Epithelial cell of prostate (primary cell): ENCODE data around the gene AMDHD1.
"Not testable (repeated sequence)": the region's sequence is repeated elsewhere in the genome, so short reads cannot be mapped to it uniquely, and the experiment has no call there.

Experiments
- DNase-seq: peaks from one replicate; pipeline ENCODE4 v3.0.0-alpha.2; 2011; ENCODE audit warnings: low read depth, low spot score
- H3K27ac ChIP-seq: fragments of 450-650 bp; 2 replicates; pipeline ENCODE4 v1.5.1; 2017; ENCODE audit warnings: mild to moderate bottlenecking

AMDHD1 gene

DNA sequence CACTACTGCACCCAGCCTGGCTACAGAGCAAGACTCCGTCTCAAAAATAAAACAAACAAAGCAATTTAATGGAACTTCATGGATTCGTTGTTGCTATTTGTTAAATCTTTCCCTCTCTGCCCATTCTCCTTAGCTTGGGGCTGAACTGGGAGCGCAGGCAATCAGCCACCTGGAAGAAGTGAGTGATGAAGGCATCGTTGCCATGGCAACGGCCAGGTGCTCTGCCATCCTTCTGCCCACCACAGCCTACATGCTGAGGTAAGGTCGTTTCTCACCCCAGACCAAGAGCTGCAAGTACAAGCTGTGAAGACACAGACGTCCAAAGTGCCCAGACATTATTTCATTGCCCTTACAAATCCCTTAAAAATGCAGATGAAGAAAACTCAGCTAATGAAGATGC lies 19.1 kb downstream of the AMDHD1 start:
- DNase-seq: no peak
- no peak overlapping the region for H3K27ac ChIP-seq

DNA sequence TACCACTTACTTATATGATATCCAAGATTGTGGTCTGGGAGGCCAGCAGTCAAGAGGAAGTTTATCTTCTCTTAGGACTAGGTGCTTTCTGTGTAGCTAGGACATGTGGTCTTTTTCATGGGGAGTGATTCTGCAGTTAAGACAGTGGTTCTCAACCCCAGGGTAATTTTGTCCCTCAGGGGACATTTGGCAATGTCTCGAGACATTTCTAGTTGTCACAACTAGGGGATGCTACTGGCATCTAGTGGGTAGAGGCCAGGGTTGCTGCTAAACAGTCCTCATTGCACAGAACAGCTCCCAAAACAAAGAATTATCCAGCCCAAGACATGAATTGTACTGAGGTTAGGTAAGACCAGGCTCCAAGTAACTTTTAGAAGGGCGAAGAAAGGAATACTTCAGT lies 20.0 kb downstream of the AMDHD1 start:
- DNase-seq: no peak
- H3K27ac ChIP-seq: no peak overlapping the region

DNA sequence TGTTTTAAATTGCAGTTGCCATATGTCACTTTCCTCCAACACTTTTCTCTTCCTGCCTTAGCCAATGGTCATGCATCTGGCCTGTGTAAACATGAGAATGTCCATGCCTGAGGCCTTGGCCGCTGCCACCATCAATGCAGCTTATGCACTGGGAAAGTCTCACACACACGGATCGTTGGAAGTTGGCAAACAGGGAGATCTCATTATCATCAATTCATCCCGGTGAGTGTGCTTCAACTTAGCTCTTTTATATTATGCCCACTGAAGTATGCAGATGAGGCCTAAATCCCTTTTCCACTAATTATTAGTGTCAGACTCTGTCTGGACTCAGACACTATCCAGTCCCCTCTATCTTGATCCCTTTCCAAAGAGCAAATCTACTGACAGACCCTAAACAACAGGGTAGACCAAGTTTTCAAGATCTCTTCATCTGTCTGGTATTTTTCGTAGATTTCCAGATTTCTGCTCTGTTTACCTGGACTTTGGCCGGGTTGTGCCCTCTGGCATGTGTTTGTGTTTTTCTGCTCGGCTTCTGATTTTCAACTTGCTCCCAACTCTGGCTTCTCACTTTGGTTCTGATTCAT lies 23.2 kb downstream of the AMDHD1 start:
- DNase-seq: no peak
- H3K27ac ChIP-seq: no peak overlapping the region

DNA sequence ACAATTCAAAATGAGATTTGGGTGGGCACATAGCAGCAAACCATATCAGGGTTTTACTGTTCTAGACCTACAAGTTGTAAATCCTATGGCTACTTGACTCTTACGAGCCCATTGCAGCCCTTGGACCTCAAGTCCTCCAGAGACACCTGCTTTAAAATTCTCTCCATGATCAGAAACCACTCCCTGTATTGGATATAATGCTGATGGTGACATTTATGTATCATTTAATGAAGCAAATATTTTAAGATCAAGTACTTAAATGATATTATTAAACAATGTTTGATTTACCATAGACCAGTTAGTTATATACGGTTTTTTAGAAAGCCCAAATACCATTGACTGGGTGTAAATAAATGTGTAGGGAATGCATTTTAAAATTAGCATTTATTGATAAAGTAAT lies 24.2 kb downstream of the AMDHD1 start:
- no peak overlapping the region for H3K27ac ChIP-seq
- DNase-seq: no peak

DNA sequence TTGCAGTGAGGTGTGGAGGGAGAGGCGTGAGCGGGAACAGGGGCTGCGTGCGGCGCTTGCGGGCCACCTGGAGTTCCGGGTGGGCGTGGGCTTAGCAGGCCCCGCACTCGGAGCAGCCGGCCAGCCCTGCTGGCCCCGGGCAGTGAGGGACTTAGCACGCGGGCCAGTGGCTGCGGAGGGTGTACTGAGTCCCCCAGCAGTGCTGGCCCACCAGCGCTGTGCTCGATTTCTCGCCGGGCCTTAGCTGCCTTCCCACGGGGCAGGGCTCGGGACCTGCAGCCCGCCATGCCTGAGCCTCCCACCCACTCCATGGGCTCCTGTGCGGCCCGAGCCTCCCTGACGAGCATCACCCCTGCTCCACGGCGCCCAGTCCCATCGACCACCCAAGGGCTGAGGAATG lies 26.0 kb downstream of the AMDHD1 start:
- DNase-seq, H3K27ac ChIP-seq: not testable (repeated sequence)

DNA sequence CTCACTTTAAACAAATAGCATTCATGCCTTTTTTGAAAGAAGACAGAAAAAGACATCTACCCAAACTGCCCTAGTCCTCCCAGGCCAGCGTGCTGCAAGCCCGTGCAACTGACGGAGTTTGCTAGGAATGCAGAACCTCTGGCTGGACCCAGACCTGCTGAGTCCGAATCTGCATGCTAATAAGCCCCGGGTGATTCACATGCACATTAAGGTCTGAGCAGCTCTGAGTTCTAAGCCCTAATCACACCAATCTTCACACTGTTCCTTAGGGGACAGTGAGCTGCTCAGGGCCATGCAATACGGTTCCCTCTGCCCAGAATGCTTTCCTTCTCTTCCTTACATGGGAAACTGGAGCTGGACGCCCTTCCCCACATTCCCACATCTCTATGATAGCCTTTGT lies 27.8 kb downstream of the AMDHD1 start:
- peak; percentile 22 for DNase-seq
- H3K27ac ChIP-seq: no peak overlapping the region

DNA sequence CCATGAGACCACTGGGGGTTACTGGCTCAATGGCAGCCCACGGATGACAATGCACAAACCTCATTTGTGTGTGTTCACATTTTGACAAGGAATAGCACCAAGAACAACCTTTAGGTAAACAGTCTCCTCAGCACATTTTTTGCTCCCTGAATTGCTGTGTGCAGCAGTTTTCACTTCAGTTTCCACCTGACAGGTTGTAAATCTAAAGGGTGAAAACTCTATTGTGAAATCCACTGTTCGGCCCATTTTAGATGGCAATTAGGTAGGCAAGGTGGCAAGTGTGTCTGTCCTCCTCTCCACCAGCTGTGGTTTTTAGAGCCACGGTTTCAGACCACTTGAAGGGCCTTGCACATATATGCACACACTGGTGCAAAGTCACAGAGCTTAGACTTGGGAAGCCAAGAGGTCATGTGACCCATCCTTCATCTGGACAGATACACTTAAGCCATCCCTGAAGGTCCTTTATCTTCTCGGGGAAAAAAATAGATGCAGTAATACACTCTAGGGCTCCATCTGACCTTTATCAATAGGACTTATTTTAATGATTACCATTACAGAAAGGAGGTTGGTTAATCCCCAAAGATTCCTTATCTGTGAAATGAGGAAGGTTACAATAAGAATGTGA lies 29.8 kb downstream of the AMDHD1 start:
- no peak for DNase-seq
- H3K27ac ChIP-seq: no peak overlapping the region

DNA sequence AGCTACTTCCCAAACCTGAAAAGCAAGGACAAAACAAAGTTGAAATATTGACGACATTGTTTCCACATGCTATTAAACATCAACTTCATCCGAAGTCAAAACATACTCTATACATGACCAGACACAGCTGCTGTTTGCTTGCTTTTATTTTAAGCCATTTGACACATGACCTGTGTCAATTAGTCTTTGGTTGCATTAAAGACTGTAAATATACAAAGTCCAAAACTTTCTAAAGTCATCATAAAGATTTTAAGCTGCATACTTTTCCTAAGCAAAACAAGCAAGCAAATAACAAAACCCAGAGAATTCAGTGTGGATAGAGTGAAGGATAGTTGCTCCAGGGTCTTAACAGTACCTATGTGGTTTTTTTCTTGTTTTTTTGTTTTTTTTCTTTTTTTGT lies 31.2 kb downstream of the AMDHD1 start:
- no peak overlapping the region for H3K27ac ChIP-seq
- no peak for DNase-seq

DNA sequence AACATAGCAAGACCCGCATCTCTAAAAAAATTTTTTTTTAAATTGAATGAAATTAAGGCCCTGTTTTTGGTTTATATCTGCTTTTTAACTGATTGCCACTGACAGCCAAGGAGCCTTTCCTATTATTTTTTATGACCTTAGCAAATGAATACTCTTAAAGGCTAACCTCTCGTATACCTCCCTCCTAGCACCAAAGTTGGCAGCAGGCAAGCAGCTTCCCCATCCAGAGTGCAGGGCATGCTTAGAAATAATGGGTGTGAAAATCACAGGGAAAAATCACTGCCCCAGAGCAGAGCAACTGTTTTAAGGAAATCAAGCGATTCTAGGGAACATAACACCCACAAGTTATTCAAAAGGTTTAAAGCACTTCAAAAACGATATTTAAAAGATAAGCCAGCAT lies 32.4 kb downstream of the AMDHD1 start:
- DNase-seq: no peak
- H3K27ac ChIP-seq: no peak overlapping the region

DNA sequence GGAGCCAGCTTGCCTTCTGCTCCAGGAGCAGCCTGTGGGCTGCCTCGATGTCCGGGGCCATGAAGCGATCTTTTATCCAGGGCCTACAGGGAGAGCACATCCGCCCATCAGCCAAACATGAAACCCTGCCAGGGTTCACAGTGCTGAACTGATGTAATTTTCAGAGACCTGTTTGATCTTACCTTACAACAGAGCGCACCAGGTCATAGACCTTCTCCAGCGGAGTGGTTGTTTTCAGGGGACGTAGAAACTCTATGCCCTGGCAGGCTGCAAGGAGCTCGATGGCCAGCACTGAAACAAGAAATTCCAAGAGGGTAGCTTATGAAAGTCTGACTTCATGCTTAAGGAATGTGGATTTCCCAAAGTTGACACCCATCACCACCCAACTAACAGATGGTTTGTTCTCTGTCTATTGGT lies 33.3 kb downstream of the AMDHD1 start:
- no peak overlapping the region for H3K27ac ChIP-seq
- no peak for DNase-seq

DNA sequence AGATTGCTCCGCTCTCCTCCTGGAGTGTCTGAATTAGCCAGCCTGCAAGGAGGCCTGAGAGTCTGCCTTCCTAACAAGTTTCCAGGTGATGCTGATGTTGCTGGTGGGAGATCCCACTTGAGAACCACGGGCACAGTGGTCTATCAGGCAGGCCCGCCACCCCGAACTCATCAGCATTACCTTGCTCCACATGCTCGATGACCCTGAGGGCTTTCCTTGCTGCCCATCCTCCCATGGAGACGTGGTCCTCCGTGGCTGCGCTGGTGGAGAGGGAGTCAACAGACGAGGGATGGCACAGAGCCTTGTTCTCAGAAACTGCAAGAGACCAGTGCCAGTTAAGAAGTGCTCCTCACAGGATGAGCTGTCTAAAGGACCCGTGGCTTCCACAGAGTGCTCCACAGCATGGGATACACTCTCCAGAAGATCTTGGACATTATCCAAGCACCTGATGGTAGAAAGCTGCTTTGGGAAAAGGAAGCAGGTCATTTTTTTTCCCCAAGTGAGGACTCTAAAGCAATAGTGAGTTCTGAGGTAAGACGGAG lies 34.7 kb downstream of the AMDHD1 start:
- no peak overlapping the region for H3K27ac ChIP-seq
- no peak for DNase-seq

DNA sequence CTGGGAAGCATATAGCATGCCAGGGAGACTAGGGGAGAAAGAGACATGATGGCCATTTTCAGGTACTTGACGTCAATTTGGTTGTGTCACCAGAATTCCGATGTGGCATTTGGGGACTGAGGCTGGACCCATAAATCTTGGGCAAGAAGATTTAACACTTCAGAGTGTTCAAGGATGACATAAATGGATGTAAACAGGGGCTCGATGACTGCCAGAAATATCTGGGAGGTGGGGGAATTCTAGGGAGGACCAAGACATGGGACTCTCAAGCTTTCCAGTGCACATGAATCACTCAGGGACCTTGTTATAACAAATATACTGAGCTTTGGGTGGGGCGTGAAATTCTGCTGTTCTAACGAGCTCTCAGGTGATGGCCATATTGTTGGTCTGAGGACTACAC lies 35.2 kb downstream of the AMDHD1 start:
- DNase-seq: no peak
- no peak overlapping the region for H3K27ac ChIP-seq

DNA sequence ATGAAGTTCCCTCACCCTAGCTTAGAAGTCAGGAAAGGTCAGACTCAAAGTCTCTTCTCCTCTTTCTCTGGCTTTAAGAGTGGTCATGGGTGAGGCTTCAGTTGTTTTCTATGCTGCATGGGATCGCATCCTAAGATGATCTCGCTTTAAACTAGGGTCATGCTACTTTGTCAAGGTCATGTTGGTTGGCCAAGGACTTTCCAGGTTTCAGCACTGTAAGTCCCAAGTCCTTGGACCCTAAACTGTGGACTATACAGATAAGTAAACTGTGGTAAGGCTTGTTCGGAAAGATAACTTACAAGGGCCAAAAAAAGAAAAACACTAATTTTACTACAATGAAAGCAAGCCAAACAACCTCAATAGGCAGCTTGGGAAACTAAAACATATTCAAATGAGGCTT lies 35.6 kb downstream of the AMDHD1 start:
- DNase-seq: no peak
- H3K27ac ChIP-seq: no peak overlapping the region

DNA sequence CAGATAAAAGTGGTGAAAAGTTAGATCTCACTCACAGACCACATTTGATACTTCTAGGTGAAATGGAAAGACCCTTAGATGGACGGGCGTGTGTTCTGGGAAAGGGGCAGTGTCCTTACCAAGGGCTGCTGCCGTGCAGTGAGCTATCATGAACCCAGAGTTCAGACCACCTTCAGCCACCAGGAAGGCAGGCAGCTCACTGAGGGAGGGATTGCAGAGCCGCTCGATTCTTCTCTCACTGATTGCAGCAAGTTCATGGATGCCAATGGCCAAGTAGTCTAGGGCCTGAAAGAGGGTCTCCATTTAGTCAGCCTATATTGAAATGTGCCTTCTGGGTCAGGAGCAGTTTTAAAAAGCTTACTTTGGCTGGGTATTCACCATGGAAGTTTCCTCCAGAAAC lies 37.3 kb downstream of the AMDHD1 start:
- H3K27ac ChIP-seq: no peak overlapping the region
- DNase-seq: no peak

DNA sequence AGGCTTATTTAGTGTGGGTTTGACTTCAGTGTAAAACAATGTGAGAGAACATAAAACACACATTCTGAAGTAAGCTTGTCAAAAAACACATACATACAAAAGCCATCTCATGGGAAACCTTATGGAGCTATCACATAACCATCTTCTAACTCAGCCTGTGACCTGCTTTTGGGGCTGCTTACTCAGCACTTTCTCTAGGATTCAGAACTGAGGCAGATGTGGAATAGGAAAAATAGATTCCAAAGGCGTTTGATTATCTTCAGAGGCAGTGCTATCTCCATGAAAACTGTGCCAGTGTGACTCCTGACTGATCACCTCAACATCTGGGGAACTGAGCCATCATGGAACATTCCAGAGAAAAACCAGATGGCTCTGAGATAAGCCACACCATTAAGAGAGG lies 39.5 kb downstream of the AMDHD1 start:
- DNase-seq: no peak
- H3K27ac ChIP-seq: no peak overlapping the region

DNA sequence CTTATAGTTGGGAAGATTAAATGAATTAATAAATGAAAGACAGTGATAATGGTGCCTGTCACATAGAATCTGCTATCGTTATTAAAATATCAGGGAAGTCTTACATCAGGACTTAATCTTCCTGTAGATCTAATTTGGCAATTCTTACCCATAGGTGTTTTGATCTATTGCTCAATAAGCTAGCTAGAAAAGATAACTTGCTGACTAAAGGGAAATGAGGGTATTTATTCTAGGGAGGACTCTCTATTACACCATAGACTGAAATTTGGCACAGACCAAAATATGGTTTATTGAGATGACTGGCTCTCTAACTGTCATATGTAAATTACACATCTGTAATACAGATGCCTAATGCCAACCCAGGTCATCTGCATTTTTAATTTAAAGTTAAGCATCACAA lies 41.6 kb downstream of the AMDHD1 start:
- no peak for DNase-seq

DNA sequence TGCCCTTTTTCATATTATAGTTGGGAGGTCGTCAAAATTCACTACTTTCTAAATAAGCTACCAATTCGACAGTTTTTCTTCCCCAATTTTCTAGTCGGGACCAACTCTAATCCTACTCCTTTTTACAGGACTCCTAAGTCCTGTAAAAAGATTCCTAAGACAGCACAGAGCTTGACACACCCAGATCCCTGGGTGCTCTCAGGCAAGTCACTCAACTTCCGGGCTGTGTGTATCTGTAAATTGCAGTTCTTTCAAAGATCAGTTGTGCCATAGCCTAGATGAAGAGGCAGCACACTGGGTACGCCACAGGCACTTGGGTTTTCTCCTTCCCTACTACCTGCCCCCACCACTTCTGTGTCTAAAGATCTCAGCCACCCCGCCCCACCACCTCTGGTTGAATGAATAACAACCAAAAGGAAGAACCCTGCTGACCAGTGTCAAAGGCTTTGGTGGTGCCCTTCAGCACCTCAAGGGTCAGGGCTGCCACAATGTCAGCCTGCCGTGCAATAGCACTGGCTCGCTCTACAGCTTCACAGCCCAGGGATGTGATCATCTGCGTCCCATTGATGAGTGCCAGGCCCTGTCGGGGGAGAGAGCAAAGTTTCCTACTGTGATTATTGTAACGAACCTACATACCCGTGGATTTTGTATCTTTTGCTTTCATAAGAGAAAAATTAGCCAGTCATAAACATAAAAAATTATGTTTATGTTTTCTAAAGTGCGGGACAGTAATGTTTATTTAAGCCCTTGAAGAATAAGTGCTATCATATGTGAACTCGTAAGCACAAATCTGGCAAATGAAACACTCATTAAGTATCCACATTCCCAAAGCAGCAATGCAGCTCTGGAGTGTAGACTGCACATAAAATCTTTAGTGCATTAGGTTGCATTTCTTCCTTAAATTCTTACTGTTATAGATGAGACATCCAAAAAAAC lies 43.8 kb downstream of the AMDHD1 start:
- no peak overlapping the region for H3K27ac ChIP-seq
- DNase-seq: no peak

More for the DNA sequence above, 41.6 kb downstream of the AMDHD1 start:
- no peak overlapping the region for H3K27ac ChIP-seq

DNA sequence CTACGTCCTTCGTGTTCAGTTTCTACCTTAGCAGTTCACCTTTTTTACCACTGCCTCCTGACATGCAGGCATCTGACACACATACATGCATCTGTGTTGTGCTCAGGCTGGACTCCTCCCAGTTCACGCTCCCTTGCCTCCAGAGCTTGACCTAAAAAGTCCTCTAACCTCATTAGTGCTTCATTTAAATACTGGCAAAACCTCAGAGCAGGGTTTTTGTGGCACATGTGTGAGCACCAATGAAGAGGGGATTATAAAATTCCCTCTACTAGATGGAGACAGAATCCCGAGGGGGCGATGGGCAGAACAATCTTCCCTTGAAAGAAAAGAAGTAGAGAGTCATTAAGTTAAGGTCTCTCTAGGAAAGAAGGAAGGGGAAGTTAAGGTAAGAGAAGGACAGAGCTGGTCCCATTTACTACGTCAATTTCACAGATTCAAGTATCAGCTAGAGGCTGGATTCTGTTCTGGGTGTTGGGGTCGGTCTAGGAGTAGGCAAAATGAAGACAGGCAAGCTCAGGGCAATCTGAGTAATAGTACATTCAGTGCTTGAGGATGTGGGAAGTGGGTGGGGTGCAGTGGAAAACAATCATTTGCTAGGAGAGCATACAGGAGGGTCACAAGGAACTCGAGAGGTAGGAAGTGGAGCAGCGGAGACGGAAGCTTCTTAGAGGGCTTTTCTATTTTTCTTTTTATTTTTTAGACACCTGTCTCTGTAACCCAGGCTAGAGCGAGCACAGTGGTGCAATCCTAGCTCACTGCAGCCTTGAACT lies 45.6 kb downstream of the AMDHD1 start:
- H3K27ac ChIP-seq: no peak overlapping the region
- no peak for DNase-seq

DNA sequence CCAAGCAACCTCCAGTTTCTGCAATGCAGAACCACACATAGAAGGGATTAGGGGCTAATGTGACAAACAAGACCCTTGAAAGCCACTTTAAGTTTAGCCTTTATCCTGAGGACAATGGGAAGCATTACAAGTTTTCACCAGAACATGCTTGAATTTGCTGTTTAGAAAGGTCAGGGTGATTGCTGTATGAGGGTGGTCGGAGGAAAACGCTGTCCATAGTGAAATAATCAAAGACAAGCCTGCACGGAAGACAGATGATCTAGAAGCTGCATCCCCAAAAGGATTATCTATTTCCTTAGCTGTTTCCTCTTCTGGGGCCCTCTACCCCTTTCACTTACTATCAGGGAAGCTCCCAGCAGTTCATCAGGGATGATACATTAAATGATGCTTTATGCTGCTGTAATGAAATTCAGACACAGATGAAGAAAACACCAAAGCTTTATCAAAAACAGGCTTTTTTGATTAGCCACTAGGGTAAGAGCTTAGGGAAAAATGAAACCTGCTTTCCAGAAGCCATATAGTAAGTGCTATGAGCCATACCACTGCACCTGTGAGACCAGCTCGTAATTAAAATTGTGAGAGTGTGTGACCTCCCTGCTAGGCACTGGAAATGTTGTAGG lies 46.5 kb downstream of the AMDHD1 start:
- no peak overlapping the region for H3K27ac ChIP-seq
- DNase-seq: no peak

DNA sequence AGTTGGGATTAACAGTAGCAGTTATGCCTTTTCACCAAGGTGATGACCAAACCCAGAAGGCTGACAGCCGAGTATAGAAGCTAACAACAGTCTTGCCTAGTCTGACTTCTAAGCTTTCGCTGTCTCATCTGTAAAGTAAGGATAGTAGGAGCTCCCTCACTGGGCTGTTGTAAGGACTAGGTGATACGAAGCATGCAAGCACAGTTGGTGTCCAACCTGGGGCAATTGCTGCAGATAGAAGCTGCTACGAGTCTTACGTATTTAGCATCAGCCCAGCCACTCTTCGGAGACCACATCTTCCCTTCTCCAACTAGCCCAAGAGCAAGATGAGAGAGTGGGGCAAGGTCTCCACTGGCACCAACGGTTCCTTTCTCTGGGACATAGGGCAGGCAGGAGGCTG lies 47.0 kb downstream of the AMDHD1 start:
- no peak for DNase-seq
- H3K27ac ChIP-seq: no peak overlapping the region
